ENCODE results near the gene PIGR. TPM values are rescaled to one million over a fixed set of nuclear protein-coding genes. Genes with fewer than 3 reads are reported as not detected.
A peak's percentile ranks its signal among the peaks of the same experiment; 100 is the strongest.

Gene PIGR
- polyA plus RNA-seq, 1 donor (not counting 4 experiments of a cell fraction or from before 2014, with no cell fraction given) = 0.01 TPM

DNA sequence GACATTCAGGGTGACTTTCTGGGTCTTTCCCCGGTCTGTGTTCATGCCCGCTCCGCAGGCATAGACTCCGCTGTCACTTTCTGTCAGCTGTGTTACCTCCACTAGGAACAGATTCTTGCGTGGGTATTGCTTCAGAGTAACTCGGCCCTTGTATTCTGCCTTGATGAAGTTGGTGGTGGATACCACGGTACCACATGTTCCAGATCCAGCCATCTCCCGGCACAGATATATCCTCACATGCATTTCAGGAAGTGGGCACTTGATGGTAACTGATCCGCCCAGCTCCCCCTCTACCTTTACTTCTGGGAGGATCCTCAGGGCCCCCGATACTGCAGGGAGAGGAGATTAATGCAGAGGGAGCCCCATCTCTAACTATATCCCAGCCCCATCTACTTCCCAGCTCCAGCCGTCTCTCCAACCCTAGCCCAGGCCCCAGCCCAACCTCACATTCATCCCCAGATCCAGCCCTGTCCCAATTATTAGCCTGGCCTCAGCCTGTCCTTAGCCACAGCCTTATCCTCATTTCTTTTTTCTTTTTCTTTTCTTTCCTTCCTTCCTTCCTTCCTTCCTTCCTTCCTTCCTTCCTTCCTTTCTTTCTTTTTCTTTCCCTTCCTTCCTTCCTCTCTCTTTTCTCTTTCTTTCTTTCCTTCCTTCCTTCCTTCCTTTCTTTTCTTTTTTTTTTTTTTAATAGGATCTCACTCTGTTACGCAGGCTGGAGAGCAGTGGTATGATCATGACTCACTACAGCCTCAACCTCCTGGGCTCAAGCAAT lies 32.3 kb downstream of the PIGR start:
- Histone ChIP-seq H3K9ac (ENCODE audit: control insufficient read depth, extremely low read depth, insufficient read depth, low read length) (no peak overlapping the region), H3K9me1 (ENCODE audit: control insufficient read depth, extremely low read depth, insufficient read depth, low read length) (no peaks in the 10 kb centered on the region), H4K20me1 (ENCODE audit: control insufficient read depth, extremely low read depth, insufficient read depth, low read length) (no peaks in the 10 kb centered on the region), H3K4me3 (ENCODE audit: control insufficient read depth in 2 of 3, extremely low read depth in 1 of 3, insufficient read depth in 2 of 3, low read depth in 1 of 3, low read length in 3 of 3) (no peak overlapping the region), H3K36me3 (ENCODE audit: control insufficient read depth in 2 of 2, extremely low read depth in 1 of 2, insufficient read depth in 2 of 2, low read length in 2 of 2) (no peaks in the 10 kb centered on the region), H3K27me3 (ENCODE audit: control insufficient read depth, extremely low read depth, insufficient read depth, low read length) (no peaks in the 10 kb centered on the region), H3K9me3 (ENCODE audit: control insufficient read depth, low read depth, low read length) (no peaks in the 10 kb centered on the region), H3K27ac (ENCODE audit: control insufficient read depth, insufficient read depth, low read length) (no peak overlapping the region), H3K4me1 (ENCODE audit: control insufficient read depth, extremely low read depth, insufficient read depth, low read length) (peaks cover 15% of the 10 kb centered on the region), H3K4me2 (ENCODE audit: control insufficient read depth, extremely low read depth, insufficient read depth, low read depth, low read length) (no peak overlapping the region), H3K79me2 (ENCODE audit: control insufficient read depth, insufficient read depth, low read length) (no peaks in the 10 kb centered on the region), H2AFZ (ENCODE audit: control insufficient read depth, low read length) (no peak overlapping the region)
- FAIRE-seq (no peak), DNase-seq (ENCODE audit: low read depth, low spot score) (no peak)
- dilution Hi-C loops (cut with MboI; ENCODE audit: extremely low pct_ligation_motif_present, low sequenced_read_pairs) = no loop called here
- TF ChIP-seq EZH2 (IDR thresholded peaks at IDR 0.05; ENCODE audit: low read length) = no peak
- TF ChIP-seq, protein P1, sequence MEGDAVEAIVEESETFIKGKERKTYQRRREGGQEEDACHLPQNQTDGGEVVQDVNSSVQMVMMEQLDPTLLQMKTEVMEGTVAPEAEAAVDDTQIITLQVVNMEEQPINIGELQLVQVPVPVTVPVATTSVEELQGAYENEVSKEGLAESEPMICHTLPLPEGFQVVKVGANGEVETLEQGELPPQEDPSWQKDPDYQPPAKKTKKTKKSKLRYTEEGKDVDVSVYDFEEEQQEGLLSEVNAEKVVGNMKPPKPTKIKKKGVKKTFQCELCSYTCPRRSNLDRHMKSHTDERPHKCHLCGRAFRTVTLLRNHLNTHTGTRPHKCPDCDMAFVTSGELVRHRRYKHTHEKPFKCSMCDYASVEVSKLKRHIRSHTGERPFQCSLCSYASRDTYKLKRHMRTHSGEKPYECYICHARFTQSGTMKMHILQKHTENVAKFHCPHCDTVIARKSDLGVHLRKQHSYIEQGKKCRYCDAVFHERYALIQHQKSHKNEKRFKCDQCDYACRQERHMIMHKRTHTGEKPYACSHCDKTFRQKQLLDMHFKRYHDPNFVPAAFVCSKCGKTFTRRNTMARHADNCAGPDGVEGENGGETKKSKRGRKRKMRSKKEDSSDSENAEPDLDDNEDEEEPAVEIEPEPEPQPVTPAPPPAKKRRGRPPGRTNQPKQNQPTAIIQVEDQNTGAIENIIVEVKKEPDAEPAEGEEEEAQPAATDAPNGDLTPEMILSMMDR (optimal IDR thresholded peaks at IDR 0.05 in 1 of 3, IDR thresholded peaks at IDR 0.05 in 1 of 3, conservative IDR thresholded peaks at IDR 0.05 in 1 of 3; ENCODE audit: extremely low read depth in 1 of 3, insufficient read depth in 2 of 3, low read length in 3 of 3) = no peak

DNA sequence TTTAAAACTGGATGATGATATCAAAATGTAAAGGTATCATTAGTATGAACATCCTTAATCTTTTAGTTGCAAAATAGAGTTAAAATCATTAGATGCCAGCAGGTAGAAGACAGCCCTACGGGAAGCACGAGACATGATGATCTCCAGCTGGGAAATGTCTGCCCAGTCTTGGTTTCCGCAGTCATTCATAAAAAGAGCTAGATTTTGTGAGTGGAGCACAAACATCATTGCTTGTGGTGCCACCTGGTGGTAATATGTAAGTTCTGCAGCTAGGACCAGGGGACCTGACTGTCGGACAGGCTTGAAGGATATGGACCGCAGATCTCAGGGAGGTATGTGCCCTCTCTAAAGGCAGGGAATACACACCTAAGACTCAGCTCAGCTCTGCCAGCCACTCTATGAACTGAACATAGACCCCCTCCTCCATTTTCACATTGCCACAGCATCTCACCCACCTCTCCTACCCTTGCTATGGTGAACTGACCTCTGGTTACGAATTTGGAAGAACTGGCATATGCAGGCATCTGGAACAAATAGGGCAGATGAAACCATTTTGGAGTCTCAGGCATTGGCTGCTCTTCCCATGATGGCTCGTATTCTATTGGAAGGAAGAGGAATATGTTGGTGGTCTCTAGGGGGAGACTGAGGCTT lies 33.7 kb downstream of the PIGR start:
- Histone ChIP-seq H3K4me2 (ENCODE audit: control insufficient read depth, extremely low read depth, insufficient read depth, low read depth, low read length) (no peak overlapping the region), H3K9ac (ENCODE audit: control insufficient read depth, extremely low read depth, insufficient read depth, low read length) (no peak overlapping the region), H3K27me3 (ENCODE audit: control insufficient read depth, extremely low read depth, insufficient read depth, low read length) (no peaks in the 10 kb centered on the region), H3K27ac (ENCODE audit: control insufficient read depth, insufficient read depth, low read length) (no peak overlapping the region), H2AFZ (ENCODE audit: control insufficient read depth, low read length) (no peak overlapping the region), H3K9me3 (ENCODE audit: control insufficient read depth, low read depth, low read length) (no peaks in the 10 kb centered on the region), H3K9me1 (ENCODE audit: control insufficient read depth, extremely low read depth, insufficient read depth, low read length) (no peaks in the 10 kb centered on the region), H3K4me1 (ENCODE audit: control insufficient read depth, extremely low read depth, insufficient read depth, low read length) (peaks cover 28% of the 10 kb centered on the region), H3K4me3 (ENCODE audit: control insufficient read depth in 2 of 3, extremely low read depth in 1 of 3, insufficient read depth in 2 of 3, low read depth in 1 of 3, low read length in 3 of 3) (no peak overlapping the region), H3K36me3 (ENCODE audit: control insufficient read depth in 2 of 2, extremely low read depth in 1 of 2, insufficient read depth in 2 of 2, low read length in 2 of 2) (no peaks in the 10 kb centered on the region), H3K79me2 (ENCODE audit: control insufficient read depth, insufficient read depth, low read length) (peaks cover 3% of the 10 kb centered on the region), H4K20me1 (ENCODE audit: control insufficient read depth, extremely low read depth, insufficient read depth, low read length) (no peaks in the 10 kb centered on the region)
- peak; percentile 68 for FAIRE-seq
- no peak for DNase-seq (ENCODE audit: low read depth, low spot score)
- dilution Hi-C loops (cut with MboI; ENCODE audit: extremely low pct_ligation_motif_present, low sequenced_read_pairs) = no loop called here
- no peak for TF ChIP-seq EZH2 (IDR thresholded peaks at IDR 0.05; ENCODE audit: low read length)
- TF ChIP-seq, protein P1 (optimal IDR thresholded peaks at IDR 0.05 in 1 of 3, IDR thresholded peaks at IDR 0.05 in 1 of 3, conservative IDR thresholded peaks at IDR 0.05 in 1 of 3; ENCODE audit: extremely low read depth in 1 of 3, insufficient read depth in 2 of 3, low read length in 3 of 3) = peak; percentile 67 to 90 (median 87)

Data from keratinocyte (primary cell).